GM19099 (cell line): ENCODE results near the gene PDSS1.
A peak's percentile ranks its signal among the peaks of the same experiment; 100 is the strongest.

Experiments used
- POLR2A ChIP-seq: IDR thresholded peaks from 3 replicates; pipeline ENCODE4 v1.6.1; 2011; ENCODE audit warnings: low read depth; ENCODE audit not compliant: insufficient read length; ENCODE audit errors: extremely low read depth

Gene PDSS1, protein sequence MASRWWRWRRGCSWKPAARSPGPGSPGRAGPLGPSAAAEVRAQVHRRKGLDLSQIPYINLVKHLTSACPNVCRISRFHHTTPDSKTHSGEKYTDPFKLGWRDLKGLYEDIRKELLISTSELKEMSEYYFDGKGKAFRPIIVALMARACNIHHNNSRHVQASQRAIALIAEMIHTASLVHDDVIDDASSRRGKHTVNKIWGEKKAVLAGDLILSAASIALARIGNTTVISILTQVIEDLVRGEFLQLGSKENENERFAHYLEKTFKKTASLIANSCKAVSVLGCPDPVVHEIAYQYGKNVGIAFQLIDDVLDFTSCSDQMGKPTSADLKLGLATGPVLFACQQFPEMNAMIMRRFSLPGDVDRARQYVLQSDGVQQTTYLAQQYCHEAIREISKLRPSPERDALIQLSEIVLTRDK

DNA sequence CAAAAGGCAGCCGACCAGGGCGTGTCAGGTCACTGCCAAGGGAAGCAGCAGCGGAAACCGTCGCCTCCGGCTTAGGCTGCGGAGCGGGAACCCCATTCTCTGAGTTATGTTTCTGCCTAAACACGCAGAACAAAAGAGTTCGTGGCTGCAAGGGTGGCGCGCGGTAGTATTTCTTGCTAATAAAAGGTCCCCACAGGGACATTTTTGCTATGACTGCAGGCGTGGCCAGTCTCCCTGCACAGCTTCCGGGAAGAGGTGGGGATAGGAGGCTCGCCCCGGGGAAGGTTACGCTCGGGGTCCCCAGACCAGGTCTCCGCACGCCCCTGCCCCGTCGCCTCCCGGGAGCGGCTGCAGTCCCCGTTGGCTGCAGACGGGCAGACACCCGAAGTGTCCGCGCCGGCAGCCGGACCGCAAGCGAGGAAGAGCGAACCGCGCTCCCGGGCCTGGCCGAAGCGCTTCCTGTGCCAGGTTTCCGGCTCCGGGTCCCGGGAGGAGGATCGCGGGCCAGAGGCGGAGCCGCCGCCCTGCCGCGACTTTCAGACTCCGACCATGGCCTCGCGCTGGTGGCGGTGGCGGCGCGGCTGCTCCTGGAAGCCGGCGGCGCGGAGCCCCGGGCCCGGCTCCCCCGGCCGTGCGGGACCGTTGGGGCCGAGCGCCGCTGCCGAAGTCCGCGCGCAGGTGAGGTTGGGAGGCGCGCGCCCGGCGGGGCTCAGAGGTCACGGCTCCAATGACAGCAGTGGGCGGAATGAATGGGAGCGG is at the start of gene PDSS1:
PDSS1 (plus strand) TSS at position 539 of the 759 bp plus-strand sequence; CDS start at position 550, 11 bp downstream.
- peak; percentile 88 for TF ChIP-seq POLR2A

DNA sequence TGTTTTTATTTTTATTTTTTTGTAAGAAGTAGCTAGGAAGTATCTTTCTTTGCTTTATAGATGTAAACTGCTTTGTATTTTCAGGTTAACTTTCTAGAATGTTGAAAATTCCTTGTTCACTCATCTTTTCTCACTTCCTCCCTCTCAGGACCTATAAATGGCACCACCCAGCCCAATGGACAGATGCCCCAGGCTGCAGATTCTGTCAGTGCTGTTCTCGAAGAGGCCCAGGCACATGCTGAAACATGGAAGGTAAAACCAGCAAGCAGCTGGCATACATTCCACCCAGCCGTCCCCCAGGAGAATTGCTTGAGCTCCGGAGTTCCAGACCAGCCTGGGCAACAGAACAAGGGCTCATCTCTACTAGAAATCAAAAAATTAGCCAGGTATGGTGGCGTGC is 47.1 kb upstream of the PDSS1 start:
- TF ChIP-seq POLR2A: no peak

DNA sequence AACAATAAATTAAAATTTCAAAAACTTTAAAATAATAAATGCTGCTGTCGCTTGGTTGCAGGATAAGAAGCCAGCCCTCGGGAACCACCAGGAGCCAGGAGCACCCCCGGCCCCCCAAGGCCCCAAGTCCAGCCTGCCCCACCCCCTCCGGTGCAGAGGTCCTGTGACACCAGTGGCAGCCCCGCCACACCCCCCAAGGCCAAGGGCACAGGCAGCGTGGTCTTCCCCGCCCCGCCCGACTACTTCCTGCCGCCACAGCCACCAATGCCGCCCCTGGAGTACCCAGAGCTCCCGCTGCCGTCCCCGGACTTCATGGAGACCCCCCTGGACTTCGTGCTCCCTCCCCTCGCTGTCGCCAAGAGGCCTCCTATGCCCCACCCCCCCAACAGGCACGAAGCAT is 44.5 kb upstream of the PDSS1 start:
- TF ChIP-seq POLR2A: no peak

DNA sequence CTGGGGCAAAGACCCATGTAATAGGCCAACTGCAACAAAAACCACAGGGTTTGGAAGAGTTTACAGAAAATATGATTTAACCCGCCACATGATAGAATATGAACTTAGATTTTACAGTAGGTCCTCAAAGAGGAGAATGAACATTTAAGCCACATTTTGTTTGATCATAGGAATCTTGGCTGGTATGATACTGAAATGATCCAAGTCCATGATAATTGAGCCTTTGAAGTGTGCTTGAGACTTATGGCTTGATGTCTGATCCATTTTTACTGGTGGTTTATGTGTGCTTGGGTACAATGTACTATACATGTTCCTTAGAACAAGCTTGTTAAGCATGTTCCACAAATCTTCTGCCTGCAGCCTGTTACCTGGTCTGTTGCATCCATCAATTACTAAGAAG is 41.8 kb upstream of the PDSS1 start:
- TF ChIP-seq POLR2A: no peak

DNA sequence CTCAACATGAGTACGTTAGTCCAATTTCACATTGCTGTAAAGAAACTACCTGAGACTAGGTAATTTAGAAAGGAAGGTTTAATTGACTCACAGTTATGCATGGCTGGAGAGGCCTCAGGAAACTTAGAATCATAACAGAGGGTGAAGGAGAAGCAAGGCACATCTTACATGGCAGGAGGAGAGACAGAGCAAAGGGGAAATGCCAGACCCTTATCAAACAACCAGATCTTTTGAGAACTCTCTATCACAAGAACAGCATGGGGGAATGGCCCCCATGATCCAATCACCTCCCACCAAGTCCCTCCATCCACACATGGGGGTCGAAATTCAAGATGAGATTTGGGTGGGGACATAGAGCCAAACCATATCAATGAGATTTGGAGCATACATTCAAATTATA is 34.6 kb upstream of the PDSS1 start:
- TF ChIP-seq POLR2A: no peak

DNA sequence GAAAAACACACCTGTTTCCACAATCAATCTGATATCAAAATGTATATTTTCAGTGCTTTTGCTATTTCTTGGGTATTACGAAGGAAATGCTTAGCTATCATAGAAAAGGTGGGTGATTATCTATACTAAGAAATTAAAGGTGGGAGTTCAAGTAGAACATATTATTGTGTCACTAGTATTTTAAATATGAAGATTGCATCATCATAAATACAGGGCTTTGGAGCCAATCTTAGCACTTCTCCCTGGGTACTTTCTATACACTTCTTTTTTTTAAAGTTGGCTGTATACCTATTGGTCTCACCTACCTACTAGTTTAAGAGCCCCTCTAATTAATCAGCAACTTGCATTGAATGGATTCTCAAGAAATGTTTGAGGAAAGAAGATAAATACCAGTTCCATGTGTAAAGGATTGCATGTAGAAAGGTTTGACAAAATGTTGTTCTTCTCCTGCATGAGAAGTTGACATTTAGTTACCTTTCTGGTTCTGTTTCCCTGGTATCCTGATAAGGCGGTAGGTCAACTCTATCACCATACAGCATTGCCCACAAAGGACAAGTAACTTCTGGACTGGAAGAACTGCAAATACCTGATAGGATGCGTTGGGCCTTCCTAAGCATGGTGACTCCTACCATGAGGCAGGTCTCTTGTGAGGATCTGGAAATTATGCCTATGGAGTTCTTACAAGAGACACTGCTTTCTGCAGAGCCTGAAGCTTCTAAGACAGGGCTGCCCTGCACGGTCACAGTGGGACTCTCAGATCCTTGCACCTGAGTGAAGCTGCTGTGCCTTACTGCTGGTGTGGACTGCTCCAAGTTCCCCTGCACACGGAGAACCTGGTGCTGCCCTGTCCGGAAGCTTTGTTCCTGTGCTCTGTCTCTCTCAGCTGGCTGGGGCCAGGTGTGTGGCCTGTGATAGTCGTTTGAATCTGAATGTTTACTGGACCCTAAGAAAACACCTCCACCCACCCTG is 32.1 kb upstream of the PDSS1 start:
- no peak for TF ChIP-seq POLR2A

DNA sequence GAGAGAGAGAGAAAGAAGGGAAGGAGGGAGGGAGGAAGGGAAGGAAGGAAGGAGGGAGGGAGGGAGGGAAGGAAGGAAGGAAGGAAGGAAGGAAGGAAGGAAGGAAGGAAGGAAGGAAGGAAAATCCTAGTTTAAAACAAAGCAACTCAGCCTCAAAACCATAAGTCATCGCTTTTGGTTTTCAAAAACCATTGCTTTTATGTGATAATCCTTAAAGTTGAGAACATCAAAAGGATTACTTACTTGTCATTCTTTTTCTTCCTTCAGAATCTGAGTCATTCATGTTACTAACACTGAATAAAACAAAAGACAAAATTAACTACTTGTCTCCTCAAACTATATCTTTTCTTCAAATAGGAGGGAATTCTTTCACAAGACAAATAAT is 21.6 kb upstream of the PDSS1 start:
- TF ChIP-seq POLR2A: no peak

DNA sequence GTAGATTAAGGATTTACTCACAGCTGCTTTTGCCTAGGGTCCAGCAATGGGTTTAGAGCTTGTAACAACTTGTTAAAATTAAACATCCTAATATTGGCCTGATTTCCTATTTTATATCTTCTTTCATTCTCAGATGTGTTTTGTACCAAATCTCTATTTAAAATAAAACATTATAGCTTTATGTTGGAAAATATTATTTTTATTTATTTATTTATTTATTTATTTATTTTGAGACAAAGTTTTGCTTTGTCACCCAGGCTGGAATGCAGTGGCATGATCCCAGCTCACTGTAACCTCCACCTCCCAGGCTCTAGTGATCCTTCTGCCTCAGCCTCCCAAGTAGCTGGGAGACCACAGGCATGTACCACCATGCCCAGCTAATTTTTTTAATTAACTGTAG is 17.9 kb upstream of the PDSS1 start:
- no peak for TF ChIP-seq POLR2A

DNA sequence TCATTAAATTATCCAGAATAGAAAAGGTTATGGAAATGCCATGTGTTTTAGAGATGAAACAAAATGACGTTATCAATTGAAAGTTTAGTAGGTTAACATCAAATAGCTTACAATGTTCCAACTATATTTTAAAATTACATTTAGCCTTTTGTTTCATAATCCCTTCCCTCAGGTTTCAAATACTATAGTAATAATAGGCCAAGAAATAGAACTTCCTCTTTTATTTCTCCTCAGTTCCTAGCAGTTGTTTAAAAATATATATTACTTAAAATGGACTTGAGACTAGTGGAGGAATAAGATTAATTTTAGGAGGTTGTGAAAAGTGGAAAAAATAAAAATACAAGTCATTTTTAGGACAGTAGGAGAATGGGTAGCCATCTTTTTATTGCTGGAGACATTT is 16.4 kb upstream of the PDSS1 start:
- TF ChIP-seq POLR2A: no peak

DNA sequence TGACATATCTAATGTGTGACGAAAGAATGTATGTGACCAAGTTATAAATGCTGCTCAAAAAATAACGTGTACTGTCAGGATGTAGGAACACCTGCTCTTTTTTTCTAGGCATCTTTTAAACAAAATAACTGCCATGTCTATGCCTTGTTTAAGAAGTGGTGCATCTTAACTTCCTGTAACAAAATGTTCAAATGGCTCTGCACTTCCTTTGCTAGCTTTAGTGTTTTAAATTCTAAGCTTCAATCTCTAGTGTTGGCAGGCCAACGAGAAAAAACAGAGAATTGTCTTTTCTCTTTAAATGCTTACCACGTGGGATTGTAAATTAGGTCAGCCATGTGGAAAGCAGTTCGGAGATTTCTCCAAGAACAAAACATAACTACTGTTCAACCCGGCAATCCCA is 14.6 kb upstream of the PDSS1 start:
- TF ChIP-seq POLR2A: no peak

DNA sequence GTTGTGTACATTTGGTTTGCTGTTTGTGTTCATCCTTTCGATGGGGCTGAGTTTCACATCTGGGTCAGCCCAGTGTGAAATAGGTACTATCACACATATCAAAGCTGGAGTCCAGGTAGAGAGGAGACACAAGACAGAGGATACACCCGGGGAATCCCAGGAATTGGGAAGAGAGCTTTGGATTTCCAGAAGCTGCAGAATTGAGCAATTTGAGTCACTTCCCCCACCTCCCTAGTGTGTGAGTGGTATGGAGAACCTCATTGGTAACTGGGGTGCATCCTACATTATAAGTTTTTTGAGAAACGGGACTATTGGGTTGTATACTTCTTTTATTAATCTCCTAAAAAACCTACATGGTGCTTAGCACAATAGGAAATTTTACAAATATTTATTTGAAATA is 12.1 kb upstream of the PDSS1 start:
- no peak for TF ChIP-seq POLR2A

DNA sequence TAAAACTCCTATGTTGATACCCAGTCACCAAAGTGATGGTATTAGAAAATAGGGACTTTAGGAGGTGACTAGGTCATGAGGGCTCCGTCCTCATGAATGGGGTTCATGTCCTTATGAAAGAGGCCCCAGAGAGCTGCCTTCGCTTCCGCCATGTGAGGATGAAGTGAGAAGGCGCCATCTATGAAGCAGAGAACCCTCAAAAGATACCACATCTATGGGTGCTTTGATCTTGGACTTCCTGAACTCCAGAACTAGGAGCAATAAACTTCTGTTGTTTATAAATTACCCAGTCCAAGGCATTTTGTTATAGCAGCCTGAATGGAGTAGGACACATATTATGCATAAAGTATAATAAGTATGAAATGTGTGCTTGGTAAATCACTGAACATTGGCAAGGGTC is 8.1 kb upstream of the PDSS1 start:
- TF ChIP-seq POLR2A: no peak

DNA sequence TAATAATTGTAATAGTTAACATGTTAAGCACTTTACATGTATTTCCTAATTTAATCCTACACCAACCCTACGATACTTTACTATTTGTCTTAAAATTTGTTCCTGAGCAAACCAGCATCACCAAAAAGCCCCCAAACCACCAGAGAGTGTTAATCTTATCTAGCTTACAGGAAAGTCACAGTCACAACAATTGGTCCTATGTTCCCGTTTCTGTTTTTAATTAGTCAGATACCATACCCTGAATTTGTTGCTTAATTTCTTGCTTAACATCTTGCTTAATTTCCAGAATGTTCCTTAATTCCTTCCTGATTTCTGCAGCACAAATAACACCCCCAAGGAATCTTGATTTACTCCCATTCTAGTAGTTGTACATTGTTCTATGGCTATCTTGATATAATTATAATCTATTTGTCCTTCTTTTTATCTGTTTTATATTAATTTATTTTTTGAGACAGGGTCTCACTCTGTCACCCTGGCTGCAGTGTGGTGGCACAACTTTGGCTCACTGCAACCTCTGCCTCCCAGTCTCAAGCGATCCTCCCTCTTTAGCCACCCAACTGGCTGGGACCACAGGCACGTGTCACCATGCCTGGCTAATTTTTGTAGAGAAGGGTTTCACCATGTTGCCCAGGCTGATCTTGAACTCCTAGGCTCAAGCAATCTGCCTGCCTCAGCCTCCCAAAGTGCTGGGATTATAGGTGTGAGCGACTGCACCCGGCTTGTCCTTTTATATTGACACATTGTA is 6.6 kb upstream of the PDSS1 start:
- TF ChIP-seq POLR2A: no peak

DNA sequence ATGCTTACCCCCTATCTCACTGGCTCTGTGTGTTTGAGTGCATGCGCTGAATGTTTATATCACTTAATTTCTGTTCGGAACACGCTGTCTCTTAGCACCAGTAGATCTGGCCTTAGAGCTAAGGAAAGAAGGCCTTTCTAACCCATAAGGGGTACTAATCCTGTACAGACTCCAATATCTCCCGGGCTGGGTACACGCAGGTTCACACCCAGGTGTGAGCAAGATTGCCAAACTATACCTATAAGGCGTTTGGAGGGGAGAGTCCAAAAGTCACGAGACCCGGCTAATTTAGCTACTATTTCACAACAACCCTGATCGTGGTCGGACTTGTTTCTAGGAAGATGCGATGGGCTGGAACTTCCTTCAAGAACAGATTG is 727 bp upstream of the PDSS1 start:
- no peak for TF ChIP-seq POLR2A
